Thyroid gland (tissue), 4 donors: ENCODE data around the gene NPC1L1. TPM values are rescaled to one million over a fixed set of nuclear protein-coding genes. Genes with fewer than 3 reads are reported as not detected.

Experiments
- DNase-seq, 2 donors: peaks; one replicate each; pipeline ENCODE4 v3.0.0-alpha.2; 2019
- H3K27ac ChIP-seq, 3 donors: fragments of 200-600 bp; sonication (generic); 1 replicate in 2 of 3; 2 replicates in 1 of 3; pipeline ENCODE4 v1.5.1; 2016 to 2019; ENCODE audit warnings: mild to moderate bottlenecking in 1 of 3, moderate library complexity in 1 of 3
- H3K27me3 ChIP-seq: fragments of 200-600 bp; sonication (generic); one replicate; pipeline ENCODE4 v1.5.1; 2019
- H3K36me3 ChIP-seq, 2 donors: fragments of 200-600 bp; sonication (generic); one replicate each; pipeline ENCODE4 v1.5.1; 2016 to 2019
- H3K4me1 ChIP-seq, 2 donors: fragments of 200-600 bp; sonication (generic); one replicate each; pipeline ENCODE4 v1.5.1; 2017 to 2019
- H3K4me3 ChIP-seq, 3 donors: fragments of 200-600 bp; sonication (generic); replicated peaks in 1 of 3; 1 replicate in 2 of 3; 2 replicates in 1 of 3; pipeline ENCODE4 v1.5.1; 2016; ENCODE audit warnings: mild to moderate bottlenecking in 1 of 3
- H3K9me3 ChIP-seq: fragments of 200-600 bp; sonication (generic); one replicate; pipeline ENCODE4 v1.5.1; 2017
- CTCF ChIP-seq, 6 experiments: fragments of 200-600 bp in 3 of 6; fragments of 450-650 bp in 3 of 6; sonication (generic) in 3 of 6; IDR thresholded peaks; one replicate each; pipeline ENCODE4 v1.5.1; 2016 to 2019; ENCODE audit warnings: antibody characterized with exemption in 6 of 6, mild to moderate bottlenecking in 2 of 6, inconsistent platforms in 1 of 6, moderate library complexity in 1 of 6
- POLR2A ChIP-seq, 2 donors: fragments of 450-650 bp; IDR thresholded peaks; one replicate each; pipeline ENCODE4 v1.6.1; 2017; ENCODE audit warnings: antibody characterized with exemption in 2 of 2, mild to moderate bottlenecking in 2 of 2, moderate library complexity in 1 of 2
- WGBS, 2 donors: methylation state at CpG; one replicate each; pipeline ENCODE4 v1.1.5; 2017; 5-methylcytosine and 5-hydroxymethylcytosine counted together
- intact Hi-C: fragments of 100-400 bp; cut with DNase I; formaldehyde crosslinking; loops from one replicate; pipeline ENCODE4 v1.15.1; 2023
- total RNA-seq, 4 donors: library from RNA; depleted of rRNA; stranded (reverse); fragments of >200 nt; gene quantifications; one replicate each; pipeline ENCODE4 v1.2.3, GENCODE V29; 2016

NPC1L1 gene
- total RNA-seq, 4 donors from 2014 or later: not detected

DNA sequence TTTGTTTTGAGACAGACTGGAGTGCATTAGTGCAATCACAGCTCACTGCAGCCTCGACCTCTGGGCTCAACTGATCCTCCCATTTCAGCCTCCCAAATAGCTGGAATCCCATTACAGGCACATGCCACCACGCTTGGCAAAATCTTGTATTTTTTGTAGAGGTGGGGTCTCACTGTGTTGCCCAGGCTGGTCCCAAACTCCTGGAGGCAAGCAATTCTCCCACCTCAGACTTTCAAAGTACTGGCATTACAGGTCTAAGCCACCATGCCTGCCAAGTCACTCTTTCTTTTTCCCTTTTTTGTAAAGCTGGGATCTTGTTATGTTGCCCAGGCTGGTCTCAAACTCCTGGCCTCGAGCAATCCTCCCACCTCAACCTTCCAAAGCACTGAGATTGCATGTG lies 8.3 kb upstream of the NPC1L1 start:
- H3K4me3 ChIP-seq: no peak overlapping the region
- H3K9me3 ChIP-seq: no peaks in the 10 kb centered on the region
- WGBS, 2 donors: 78 to 82% methylated on average over 3 of the region's 3 CpGs
- H3K36me3 ChIP-seq: no peaks in the 10 kb centered on the region
- intact Hi-C loops: no loop called here
- H3K4me1 ChIP-seq: peaks cover 0 to 4% of the 10 kb centered on the region in 2 donors
- TF ChIP-seq CTCF (IDR thresholded peaks at IDR 0.05) (no peak), POLR2A (IDR thresholded peaks at IDR 0.05) (no peak)
- DNase-seq: no peak
- no peaks in the 10 kb centered on the region for H3K27me3 ChIP-seq
- H3K27ac ChIP-seq: no peak overlapping the region

DNA sequence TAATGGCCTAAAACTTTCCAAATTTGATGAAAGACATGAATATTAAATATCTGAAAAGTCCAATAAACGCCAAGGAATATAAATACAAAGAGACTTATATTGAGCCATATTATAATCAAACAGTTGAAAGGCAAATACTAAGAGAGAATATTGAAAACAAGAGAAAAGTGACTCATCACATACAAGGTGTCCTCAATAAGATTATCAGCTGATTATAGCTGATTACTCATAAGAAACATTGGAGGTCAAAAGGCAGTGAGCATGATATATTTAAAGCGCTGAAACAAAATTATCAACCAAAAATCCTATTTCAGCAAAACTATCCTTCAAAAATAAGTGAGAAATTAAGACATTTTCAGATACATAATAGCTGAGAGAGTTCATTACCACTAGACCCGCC lies 7.8 kb upstream of the NPC1L1 start:
- H3K27ac ChIP-seq: no peak overlapping the region
- H3K36me3 ChIP-seq: no peaks in the 10 kb centered on the region
- WGBS, 2 donors: 88 to 90% methylated on average over 3 of the region's 3 CpGs
- no peaks in the 10 kb centered on the region for H3K27me3 ChIP-seq
- no peak for TF ChIP-seq POLR2A (IDR thresholded peaks at IDR 0.05)
- TF ChIP-seq CTCF (IDR thresholded peaks at IDR 0.05): no peak
- intact Hi-C loops: no loop called here
- peaks cover 0 to 4% of the 10 kb centered on the region in 2 donors for H3K4me1 ChIP-seq
- DNase-seq: no peak
- no peaks in the 10 kb centered on the region for H3K9me3 ChIP-seq
- no peak overlapping the region for H3K4me3 ChIP-seq

DNA sequence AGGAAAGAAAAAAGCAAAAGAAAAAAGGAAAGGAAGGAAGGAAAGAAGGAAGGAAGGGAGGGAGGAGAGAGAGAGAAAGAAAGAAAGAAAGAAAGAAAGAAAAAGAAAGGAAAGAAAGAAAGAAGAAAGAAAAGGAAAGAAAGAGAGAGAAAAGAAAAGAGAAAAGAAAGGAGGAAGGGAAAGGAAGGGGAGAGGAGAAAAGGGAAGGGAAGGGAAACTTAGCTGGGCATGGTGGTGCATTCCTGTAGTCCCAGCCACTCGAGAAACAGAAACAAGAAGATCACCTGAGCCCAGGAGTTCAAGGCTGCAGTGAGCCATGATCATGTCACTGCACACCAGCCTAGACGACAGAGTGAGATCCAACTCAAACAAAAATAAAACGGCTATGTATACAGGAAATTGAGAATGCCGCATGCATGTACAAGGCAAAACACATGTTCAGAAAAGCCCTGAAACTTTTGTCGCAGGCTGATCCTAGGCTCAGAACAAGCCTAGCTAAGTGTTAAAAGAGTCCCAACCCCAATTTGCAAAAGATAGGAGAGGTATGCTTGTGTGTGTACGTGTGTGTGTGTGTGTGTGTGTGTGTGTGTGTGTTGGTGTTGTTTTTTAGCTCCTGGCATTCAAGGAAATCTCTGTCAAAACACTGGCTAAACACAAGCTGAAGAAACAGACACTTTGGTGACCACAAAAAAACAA lies 6.6 kb upstream of the NPC1L1 start:
- WGBS, 2 donors: 22 to 29% methylated on average over 6 of the region's 6 CpGs
- intact Hi-C loops: no loop called here
- Histone ChIP-seq H3K4me1 (peaks cover 0 to 4% of the 10 kb centered on the region in 2 donors), H3K27me3 (no peaks in the 10 kb centered on the region), H3K36me3 (no peaks in the 10 kb centered on the region), H3K4me3 (no peak overlapping the region), H3K9me3 (no peaks in the 10 kb centered on the region), H3K27ac (no peak overlapping the region)
- TF ChIP-seq POLR2A (IDR thresholded peaks at IDR 0.05) (no peak), CTCF (IDR thresholded peaks at IDR 0.05) (no peak)
- DNase-seq: no peak

DNA sequence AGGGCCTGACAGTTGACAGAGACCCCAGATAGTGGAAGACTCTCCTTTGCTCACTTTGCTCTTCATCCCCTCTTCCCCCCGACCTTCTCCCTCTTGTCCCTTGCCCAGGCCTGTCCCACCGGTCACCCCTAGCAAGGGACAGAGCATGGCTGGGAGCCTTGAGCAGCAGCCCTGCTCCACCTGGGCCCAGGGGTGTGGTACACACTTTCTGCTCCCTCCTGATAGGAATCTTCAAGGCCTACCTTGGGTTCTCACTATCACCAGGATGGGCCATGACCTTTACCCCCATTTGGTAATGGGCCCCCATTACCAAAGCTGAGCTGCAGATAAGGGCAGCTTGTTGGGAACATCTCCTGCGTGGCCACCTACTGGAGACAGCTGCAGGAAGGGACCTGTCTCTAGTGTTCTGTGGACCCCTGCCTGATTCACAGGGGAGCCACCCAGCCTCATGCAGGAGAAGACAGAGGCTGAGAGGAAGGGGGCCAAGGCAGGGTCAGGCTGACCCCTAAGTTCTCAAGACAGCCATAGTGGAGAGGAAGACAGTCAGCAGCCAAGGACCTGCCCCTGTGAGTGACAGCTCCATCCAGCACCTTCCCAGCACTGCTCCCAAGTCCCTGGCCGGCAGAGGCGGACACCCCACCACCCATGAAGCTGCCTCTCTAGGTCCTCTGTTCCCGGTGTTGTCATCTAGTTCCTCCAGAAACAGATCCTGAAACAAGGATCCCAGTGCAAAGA lies 913 bp upstream of the NPC1L1 start:
- 87 to 88% methylated on average over 6 of the region's 6 CpGs for WGBS, 2 donors
- Histone ChIP-seq H3K4me1 (no peaks in the 10 kb centered on the region), H3K27ac (no peak overlapping the region), H3K4me3 (no peak overlapping the region), H3K36me3 (no peaks in the 10 kb centered on the region), H3K27me3 (no peaks in the 10 kb centered on the region), H3K9me3 (no peaks in the 10 kb centered on the region)
- DNase-seq: no peak
- intact Hi-C loops: no loop called here
- TF ChIP-seq CTCF (IDR thresholded peaks at IDR 0.05): no peak
- TF ChIP-seq POLR2A (IDR thresholded peaks at IDR 0.05): no peak

- no peaks in the 10 kb centered on the region for H3K9me3 ChIP-seq
- WGBS, 2 donors: 88 to 100% methylated on average over 2 to 5 of the region's 5 CpGs
Measured at GRCh38 chr7:44540592-44541027, 520 bp downstream of the NPC1L1 start.

More at GRCh38 chr7:44540592-44541027, 520 bp downstream of the NPC1L1 start:
- Histone ChIP-seq H3K27me3 (no peaks in the 10 kb centered on the region), H3K4me3 (no peak overlapping the region), H3K4me1 (no peaks in the 10 kb centered on the region), H3K36me3 (no peaks in the 10 kb centered on the region), H3K27ac (no peak overlapping the region)
- no peak for TF ChIP-seq POLR2A (IDR thresholded peaks at IDR 0.05)
- TF ChIP-seq CTCF (IDR thresholded peaks at IDR 0.05): no peak
- intact Hi-C loops: no loop called here
- no peak for DNase-seq
